WTC11 (cell line): ENCODE results near the gene OPCML. TPM values are rescaled to one million over a fixed set of nuclear protein-coding genes. Genes with fewer than 3 reads are reported as not detected.

Experiments used
- ATAC-seq: fragments of 200-7000 bp; cut with Tn5 transposase; 2 replicates; pipeline ENCODE4 v1.10.0; 2021; ENCODE audit warnings: mild to moderate bottlenecking, moderate library complexity
- CTCF ChIA-PET: fragments of 300-600 bp; sonication (Branson Sonifier 250); formaldehyde crosslinking; loops from one replicate; lab custom pipeline; 2021; ENCODE audit warnings: antibody characterized with exemption; lab: Charles Lee
- POLR2A ChIA-PET: fragments of 350-600 bp; sonication (Branson Sonifier 250); formaldehyde crosslinking; loops from one replicate; lab custom pipeline; 2021; ENCODE audit warnings: antibody characterized with exemption; lab: Charles Lee
- DNase-seq: peaks from one replicate; pipeline ENCODE4 v3.0.0; 2021; ENCODE audit warnings: low spot score
- H3K27ac Mint-ChIP-seq: 2 replicates; pipeline ENCODE4 v1.8.0; 2021; ENCODE audit warnings: mixed read lengths
- H3K27me3 Mint-ChIP-seq: 2 replicates; pipeline ENCODE4 v1.8.0; 2021; ENCODE audit warnings: low read depth, mild to moderate bottlenecking, moderate library complexity, mixed read lengths
- H3K36me3 Mint-ChIP-seq: 2 replicates; pipeline ENCODE4 v1.8.0; 2021; ENCODE audit warnings: mixed read lengths
- H3K4me1 Mint-ChIP-seq: 2 replicates; pipeline ENCODE4 v1.8.0; 2022; ENCODE audit warnings: mixed read lengths
- H3K4me3 Mint-ChIP-seq: 2 replicates; pipeline ENCODE4 v1.8.0; 2021; ENCODE audit warnings: mild to moderate bottlenecking, moderate library complexity, mixed read lengths
- H3K9me3 Mint-ChIP-seq: 2 replicates; pipeline ENCODE4 v1.8.0; 2021; ENCODE audit warnings: mixed read lengths
- ATF3 ChIP-seq: sonication (generic); formaldehyde crosslinking; conservative IDR thresholded peaks from 2 replicates; pipeline ENCODE4 v1.8.1; 2022; ENCODE audit warnings: mild to moderate bottlenecking, missing genetic modification reagents
- CBFB ChIP-seq: sonication (generic); formaldehyde crosslinking; IDR thresholded peaks from 2 replicates; pipeline ENCODE4 v1.8.1; 2022; ENCODE audit warnings: mild to moderate bottlenecking, low read depth, missing genetic modification reagents
- CDX4 ChIP-seq: fragments of 250-450 bp; sonication (Bioruptor Pico); IDR thresholded peaks from 2 replicates; pipeline ENCODE4 v1.9.0; 2021; ENCODE audit warnings: moderate library complexity, mild to moderate bottlenecking, inconsistent platforms, borderline replicate concordance
- E2F4 ChIP-seq: sonication (generic); formaldehyde crosslinking; IDR thresholded peaks from 2 replicates; pipeline ENCODE4 v1.8.1; 2022; ENCODE audit warnings: low read depth, mild to moderate bottlenecking, moderate library complexity, missing genetic modification reagents, borderline replicate concordance
- E2F5 ChIP-seq: sonication (generic); formaldehyde crosslinking; IDR thresholded peaks from 2 replicates; pipeline ENCODE4 v1.8.1; 2022; ENCODE audit warnings: mild to moderate bottlenecking, moderate library complexity, missing genetic modification reagents
- ELF4 ChIP-seq: sonication (generic); formaldehyde crosslinking; IDR thresholded peaks from 2 replicates; pipeline ENCODE4 v1.8.1; 2022; ENCODE audit warnings: low read depth, mild to moderate bottlenecking, moderate library complexity, missing genetic modification reagents
- FOXK1 ChIP-seq: sonication (generic); formaldehyde crosslinking; IDR thresholded peaks from 2 replicates; pipeline ENCODE4 v1.8.0; 2022; ENCODE audit warnings: mild to moderate bottlenecking, moderate library complexity, missing genetic modification reagents
- FOXP1 ChIP-seq: sonication (generic); formaldehyde crosslinking; IDR thresholded peaks from 2 replicates; pipeline ENCODE4 v1.8.0; 2022; ENCODE audit warnings: missing genetic modification reagents, mild to moderate bottlenecking, moderate library complexity, borderline replicate concordance
- GRHL2 ChIP-seq: fragments of 250-450 bp; sonication (Bioruptor Pico); IDR thresholded peaks from 2 replicates; pipeline ENCODE4 v1.8.0; 2022; ENCODE audit warnings: mild to moderate bottlenecking, moderate library complexity; ENCODE audit not compliant: insufficient replicate concordance, severe bottlenecking
- HMGA2 ChIP-seq: fragments of 250-450 bp; sonication (Bioruptor Pico); IDR thresholded peaks from 2 replicates; pipeline ENCODE4 v1.4.0; 2021; ENCODE audit warnings: mild to moderate bottlenecking, moderate library complexity
- MYBL2 ChIP-seq: sonication (generic); formaldehyde crosslinking; IDR thresholded peaks from 2 replicates; pipeline ENCODE4 v1.8.1; 2023; ENCODE audit warnings: mild to moderate bottlenecking, moderate library complexity, missing genetic modification reagents
- NFATC4 ChIP-seq: fragments of 250-450 bp; sonication (Bioruptor Pico); IDR thresholded peaks from 2 replicates; pipeline ENCODE4 v1.9.0; 2021; ENCODE audit warnings: mild to moderate bottlenecking
- TP53 ChIP-seq: sonication (generic); formaldehyde crosslinking; IDR thresholded peaks from 2 replicates; pipeline ENCODE4 v1.8.1; 2023; ENCODE audit warnings: mild to moderate bottlenecking, missing genetic modification reagents
- USF1 ChIP-seq: sonication (generic); formaldehyde crosslinking; IDR thresholded peaks from 2 replicates; pipeline ENCODE4 v1.8.0; 2022; ENCODE audit warnings: mild to moderate bottlenecking, missing genetic modification reagents
- ZNF138 ChIP-seq: sonication (generic); formaldehyde crosslinking; conservative IDR thresholded peaks from 2 replicates; pipeline ENCODE4 v1.8.1; 2022; ENCODE audit warnings: mild to moderate bottlenecking, moderate library complexity, missing genetic modification reagents
- ZNF219 ChIP-seq: sonication (generic); formaldehyde crosslinking; IDR thresholded peaks from 2 replicates; pipeline ENCODE4 v1.8.0; 2023; ENCODE audit warnings: missing genetic modification reagents, mild to moderate bottlenecking, borderline replicate concordance
- ZNF317 ChIP-seq: sonication (generic); formaldehyde crosslinking; IDR thresholded peaks from 2 replicates; pipeline ENCODE4 v1.8.1; 2023; ENCODE audit warnings: low read depth, mild to moderate bottlenecking, moderate library complexity, missing genetic modification reagents, borderline replicate concordance
- ZNF423 ChIP-seq: fragments of 250-450 bp; sonication (Bioruptor Pico); IDR thresholded peaks from 2 replicates; pipeline ENCODE4 v2.1.2; 2022; ENCODE audit warnings: mild to moderate bottlenecking, moderate library complexity
- ZNF425 ChIP-seq: fragments of 250-450 bp; sonication (Bioruptor Pico); conservative IDR thresholded peaks from 2 replicates; pipeline ENCODE4 v1.9.0; 2021; ENCODE audit warnings: mild to moderate bottlenecking
- total RNA-seq: library from RNA; stranded (reverse); gene quantifications from 3 replicates; pipeline ENCODE4 v1.2.3, GENCODE V29; 2021
- TF ChIP-seq, protein P1 (sequence below): sonication (generic); formaldehyde crosslinking; IDR thresholded peaks from 2 replicates; pipeline ENCODE4 v1.8.1; 2023; ENCODE audit warnings: mild to moderate bottlenecking, missing genetic modification reagents, moderate library complexity
- TF ChIP-seq, protein P2 (sequence below): fragments of 250-450 bp; sonication (Bioruptor Pico); IDR thresholded peaks from 2 replicates; pipeline ENCODE4 v1.9.0; 2021; ENCODE audit warnings: mild to moderate bottlenecking
- TF ChIP-seq, protein P3 (sequence below): sonication (generic); formaldehyde crosslinking; IDR thresholded peaks from 2 replicates; pipeline ENCODE4 v1.8.1; 2023; ENCODE audit warnings: mild to moderate bottlenecking, missing genetic modification reagents

The OPCML gene
- total RNA-seq, 1 experiment from 2014 or later: 1.5 TPM

DNA sequence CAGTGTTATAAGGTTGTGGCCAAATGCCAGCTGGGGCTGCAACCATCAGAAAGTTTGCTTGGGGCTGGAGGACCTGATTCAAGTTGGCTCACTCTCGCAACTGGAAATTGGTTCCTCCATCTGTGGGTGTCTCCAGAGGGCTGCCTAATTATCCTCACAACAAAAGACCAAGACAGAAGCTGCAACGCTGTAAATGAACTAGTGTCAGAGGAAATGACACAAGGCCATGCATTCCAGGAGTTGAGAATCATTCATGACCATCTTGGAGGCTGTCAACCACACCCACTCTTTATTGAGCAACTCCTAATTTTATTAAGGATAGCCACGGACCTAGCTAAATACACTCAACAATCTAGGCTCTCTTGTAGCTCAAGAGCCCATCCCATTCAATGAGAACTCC is 1060.8 kb downstream of the OPCML start:
- H3K27me3 Mint-ChIP-seq: no peaks in the 10 kb centered on the region
- no peak overlapping the region for H3K4me3 Mint-ChIP-seq
- H3K36me3 Mint-ChIP-seq: no peaks in the 10 kb centered on the region
- POLR2A ChIA-PET: no interaction called here
- CTCF ChIA-PET: no interaction called here
- no peaks in the 10 kb centered on the region for H3K4me1 Mint-ChIP-seq
- no peak overlapping the region for H3K27ac Mint-ChIP-seq
- peaks cover 9% of the 10 kb centered on the region for H3K9me3 Mint-ChIP-seq
- TF ChIP-seq GRHL2 (CRISPR knock-in tag) (no peak), MYBL2 (no peak), CBFB (CRISPR knock-in tag) (no peak)
- ATAC-seq (no peak), DNase-seq (no peak)

DNA sequence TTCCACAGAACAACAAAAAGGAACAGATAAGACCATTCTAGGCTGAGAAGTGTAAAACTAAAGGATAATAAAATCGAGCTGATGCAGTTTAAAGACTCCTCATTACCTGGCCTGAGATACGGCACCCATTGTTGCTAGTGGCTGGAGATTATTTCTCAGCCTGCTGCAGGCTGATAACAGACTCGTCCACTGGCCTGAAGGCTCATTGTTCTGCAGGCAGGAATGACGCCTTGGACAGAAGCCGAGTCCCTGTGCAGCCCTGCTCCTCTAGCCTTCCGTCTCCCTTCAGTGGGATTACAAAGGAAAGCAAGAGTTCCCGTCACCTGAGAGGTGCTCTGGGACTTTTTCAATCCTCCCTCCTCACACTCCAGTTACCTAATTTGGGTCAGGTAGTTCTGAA is 1065.3 kb downstream of the OPCML start:
- peaks cover 1% of the 10 kb centered on the region; the same call in 1 of the 2 replicates for H3K9me3 Mint-ChIP-seq
- no peak overlapping the region for H3K4me3 Mint-ChIP-seq
- no peak overlapping the region for H3K27ac Mint-ChIP-seq
- ATAC-seq (no peak), DNase-seq (no peak)
- no peaks in the 10 kb centered on the region for H3K27me3 Mint-ChIP-seq
- no peaks in the 10 kb centered on the region for H3K36me3 Mint-ChIP-seq
- TF ChIP-seq CDX4 (CRISPR knock-in tag): no peak
- no peak for TF ChIP-seq ELF4 (CRISPR knock-in tag)
- no peak for TF ChIP-seq E2F5
- no peak for TF ChIP-seq TP53 (CRISPR knock-in tag)
- TF ChIP-seq ZNF425: no peak
- no peak for TF ChIP-seq HMGA2 (CRISPR knock-in tag)
- TF ChIP-seq ZNF138: no peak
- TF ChIP-seq ATF3: no peak
- TF ChIP-seq, protein P1, sequence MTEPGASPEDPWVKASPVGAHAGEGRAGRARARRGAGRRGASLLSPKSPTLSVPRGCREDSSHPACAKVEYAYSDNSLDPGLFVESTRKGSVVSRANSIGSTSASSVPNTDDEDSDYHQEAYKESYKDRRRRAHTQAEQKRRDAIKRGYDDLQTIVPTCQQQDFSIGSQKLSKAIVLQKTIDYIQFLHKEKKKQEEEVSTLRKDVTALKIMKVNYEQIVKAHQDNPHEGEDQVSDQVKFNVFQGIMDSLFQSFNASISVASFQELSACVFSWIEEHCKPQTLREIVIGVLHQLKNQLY (CRISPR knock-in tag): no peak
- TF ChIP-seq CBFB (CRISPR knock-in tag): no peak
- no peak for TF ChIP-seq NFATC4 (CRISPR knock-in tag)
- TF ChIP-seq USF1 (CRISPR knock-in tag): no peak
- no peak for TF ChIP-seq FOXP1 (CRISPR knock-in tag)
- no peak for TF ChIP-seq ZNF219 (CRISPR knock-in tag)
- TF ChIP-seq ZNF423 (CRISPR knock-in tag): no peak
- TF ChIP-seq ZNF317 (CRISPR knock-in tag): no peak
- TF ChIP-seq FOXK1 (CRISPR knock-in tag): no peak
- no peak for TF ChIP-seq E2F4 (CRISPR knock-in tag)
- TF ChIP-seq, protein P2, sequence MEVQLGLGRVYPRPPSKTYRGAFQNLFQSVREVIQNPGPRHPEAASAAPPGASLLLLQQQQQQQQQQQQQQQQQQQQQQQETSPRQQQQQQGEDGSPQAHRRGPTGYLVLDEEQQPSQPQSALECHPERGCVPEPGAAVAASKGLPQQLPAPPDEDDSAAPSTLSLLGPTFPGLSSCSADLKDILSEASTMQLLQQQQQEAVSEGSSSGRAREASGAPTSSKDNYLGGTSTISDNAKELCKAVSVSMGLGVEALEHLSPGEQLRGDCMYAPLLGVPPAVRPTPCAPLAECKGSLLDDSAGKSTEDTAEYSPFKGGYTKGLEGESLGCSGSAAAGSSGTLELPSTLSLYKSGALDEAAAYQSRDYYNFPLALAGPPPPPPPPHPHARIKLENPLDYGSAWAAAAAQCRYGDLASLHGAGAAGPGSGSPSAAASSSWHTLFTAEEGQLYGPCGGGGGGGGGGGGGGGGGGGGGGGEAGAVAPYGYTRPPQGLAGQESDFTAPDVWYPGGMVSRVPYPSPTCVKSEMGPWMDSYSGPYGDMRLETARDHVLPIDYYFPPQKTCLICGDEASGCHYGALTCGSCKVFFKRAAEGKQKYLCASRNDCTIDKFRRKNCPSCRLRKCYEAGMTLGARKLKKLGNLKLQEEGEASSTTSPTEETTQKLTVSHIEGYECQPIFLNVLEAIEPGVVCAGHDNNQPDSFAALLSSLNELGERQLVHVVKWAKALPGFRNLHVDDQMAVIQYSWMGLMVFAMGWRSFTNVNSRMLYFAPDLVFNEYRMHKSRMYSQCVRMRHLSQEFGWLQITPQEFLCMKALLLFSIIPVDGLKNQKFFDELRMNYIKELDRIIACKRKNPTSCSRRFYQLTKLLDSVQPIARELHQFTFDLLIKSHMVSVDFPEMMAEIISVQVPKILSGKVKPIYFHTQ (CRISPR knock-in tag): no peak
- TF ChIP-seq, protein P3, sequence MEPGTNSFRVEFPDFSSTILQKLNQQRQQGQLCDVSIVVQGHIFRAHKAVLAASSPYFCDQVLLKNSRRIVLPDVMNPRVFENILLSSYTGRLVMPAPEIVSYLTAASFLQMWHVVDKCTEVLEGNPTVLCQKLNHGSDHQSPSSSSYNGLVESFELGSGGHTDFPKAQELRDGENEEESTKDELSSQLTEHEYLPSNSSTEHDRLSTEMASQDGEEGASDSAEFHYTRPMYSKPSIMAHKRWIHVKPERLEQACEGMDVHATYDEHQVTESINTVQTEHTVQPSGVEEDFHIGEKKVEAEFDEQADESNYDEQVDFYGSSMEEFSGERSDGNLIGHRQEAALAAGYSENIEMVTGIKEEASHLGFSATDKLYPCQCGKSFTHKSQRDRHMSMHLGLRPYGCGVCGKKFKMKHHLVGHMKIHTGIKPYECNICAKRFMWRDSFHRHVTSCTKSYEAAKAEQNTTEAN (CRISPR knock-in tag): no peak
- CTCF ChIA-PET: no interaction called here
- POLR2A ChIA-PET: no interaction called here
- H3K4me1 Mint-ChIP-seq: no peaks in the 10 kb centered on the region
